Chondrocyte (in vitro differentiated cells): ENCODE results near the gene MAPK8. TPM values are rescaled to one million over a fixed set of nuclear protein-coding genes. Genes with fewer than 3 reads are reported as not detected.

Source experiments
- DNase-seq: peaks from one replicate; pipeline ENCODE4 v3.0.0; 2021; ENCODE audit warnings: mixed read lengths, low spot score
- H3K27ac Mint-ChIP-seq: one replicate; pipeline ENCODE4 v1.8.0; 2021; ENCODE audit warnings: mild to moderate bottlenecking, moderate library complexity, mixed read lengths; ENCODE audit not compliant: unreplicated experiment
- H3K27me3 Mint-ChIP-seq: 2 replicates; pipeline ENCODE4 v1.8.0; 2021; ENCODE audit warnings: low read depth, mixed read lengths
- H3K36me3 Mint-ChIP-seq: 2 replicates; pipeline ENCODE4 v1.8.0; 2021; ENCODE audit warnings: low read depth, mixed read lengths
- H3K4me1 Mint-ChIP-seq: 2 replicates; pipeline ENCODE4 v1.8.0; 2021; ENCODE audit warnings: low read depth, mild to moderate bottlenecking, mixed read lengths
- H3K4me3 Mint-ChIP-seq: one replicate; pipeline ENCODE4 v1.8.0; 2021; ENCODE audit warnings: mild to moderate bottlenecking, moderate library complexity, mixed read lengths; ENCODE audit not compliant: unreplicated experiment
- H3K9me3 Mint-ChIP-seq: 2 replicates; pipeline ENCODE4 v1.8.0; 2021; ENCODE audit warnings: low read depth, mixed read lengths
- total RNA-seq: library from RNA; stranded (reverse); gene quantifications from 3 replicates; pipeline ENCODE4 v1.2.1, GENCODE V29; 2021
- TF ChIP-seq, protein P1 (sequence below): fragments of 200-600 bp; sonication (generic); IDR thresholded peaks from 2 replicates; pipeline ENCODE4 v1.5.0; 2021; ENCODE audit warnings: antibody characterized with exemption, mild to moderate bottlenecking, moderate library complexity

Gene MAPK8
- total RNA-seq, 1 donor from 2014 or later, result 43.4 TPM

DNA sequence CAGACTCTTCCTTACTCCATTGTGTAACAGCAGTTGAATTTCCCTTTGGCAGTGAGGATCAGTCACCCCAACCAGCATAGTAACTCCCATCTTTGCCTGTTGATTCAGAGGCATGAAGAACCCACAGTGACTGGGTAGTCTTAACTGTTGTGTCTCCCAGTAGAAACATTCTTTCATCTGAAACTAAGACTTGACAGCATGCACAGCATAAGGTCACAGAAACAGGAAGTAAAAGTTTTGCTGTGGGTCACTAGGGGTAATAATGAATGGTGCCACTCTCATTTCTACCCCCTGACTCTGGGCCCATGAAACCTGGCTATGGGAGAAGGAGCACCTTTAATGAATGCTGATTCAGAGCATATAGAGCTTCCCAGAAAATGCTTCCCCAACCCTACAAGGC is 23.6 kb upstream of the MAPK8 start:
- no peak for DNase-seq
- H3K4me1 Mint-ChIP-seq, result no peaks in the 10 kb centered on the region
- H3K27ac Mint-ChIP-seq, result no peak overlapping the region
- H3K27me3 Mint-ChIP-seq, result peaks cover 37% of the 10 kb centered on the region
- peaks cover 22% of the 10 kb centered on the region for H3K9me3 Mint-ChIP-seq
- TF ChIP-seq, protein P1, sequence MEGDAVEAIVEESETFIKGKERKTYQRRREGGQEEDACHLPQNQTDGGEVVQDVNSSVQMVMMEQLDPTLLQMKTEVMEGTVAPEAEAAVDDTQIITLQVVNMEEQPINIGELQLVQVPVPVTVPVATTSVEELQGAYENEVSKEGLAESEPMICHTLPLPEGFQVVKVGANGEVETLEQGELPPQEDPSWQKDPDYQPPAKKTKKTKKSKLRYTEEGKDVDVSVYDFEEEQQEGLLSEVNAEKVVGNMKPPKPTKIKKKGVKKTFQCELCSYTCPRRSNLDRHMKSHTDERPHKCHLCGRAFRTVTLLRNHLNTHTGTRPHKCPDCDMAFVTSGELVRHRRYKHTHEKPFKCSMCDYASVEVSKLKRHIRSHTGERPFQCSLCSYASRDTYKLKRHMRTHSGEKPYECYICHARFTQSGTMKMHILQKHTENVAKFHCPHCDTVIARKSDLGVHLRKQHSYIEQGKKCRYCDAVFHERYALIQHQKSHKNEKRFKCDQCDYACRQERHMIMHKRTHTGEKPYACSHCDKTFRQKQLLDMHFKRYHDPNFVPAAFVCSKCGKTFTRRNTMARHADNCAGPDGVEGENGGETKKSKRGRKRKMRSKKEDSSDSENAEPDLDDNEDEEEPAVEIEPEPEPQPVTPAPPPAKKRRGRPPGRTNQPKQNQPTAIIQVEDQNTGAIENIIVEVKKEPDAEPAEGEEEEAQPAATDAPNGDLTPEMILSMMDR, result no peak
- H3K4me3 Mint-ChIP-seq, result no peak overlapping the region
- H3K36me3 Mint-ChIP-seq, result peaks cover 4% of the 10 kb centered on the region

GRCh38 chr10:48284002-48284546 is 22.4 kb upstream of the MAPK8 start:
- Mint-ChIP-seq H3K27me3 (peaks cover 29% of the 10 kb centered on the region), H3K4me3 (no peak overlapping the region), H3K9me3 (peaks cover 18% of the 10 kb centered on the region), H3K36me3 (peaks cover 1% of the 10 kb centered on the region), H3K27ac (no peak overlapping the region), H3K4me1 (no peaks in the 10 kb centered on the region)
- TF ChIP-seq, protein P1, result no peak
- no peak for DNase-seq

GRCh38 chr10:48284811-48285210 is 21.7 kb upstream of the MAPK8 start:
- peaks cover 22% of the 10 kb centered on the region for H3K27me3 Mint-ChIP-seq
- peaks cover 4% of the 10 kb centered on the region for H3K4me1 Mint-ChIP-seq
- no peak overlapping the region for H3K4me3 Mint-ChIP-seq
- H3K9me3 Mint-ChIP-seq, result peaks cover 18% of the 10 kb centered on the region
- no peak for DNase-seq
- TF ChIP-seq, protein P1, result no peak
- peaks cover 1% of the 10 kb centered on the region for H3K36me3 Mint-ChIP-seq
- H3K27ac Mint-ChIP-seq, result no peak overlapping the region

- TF ChIP-seq, protein P1, result no peak
- no peak for DNase-seq
- Mint-ChIP-seq H3K27ac (no peak overlapping the region), H3K36me3 (peaks cover 1% of the 10 kb centered on the region), H3K9me3 (peaks cover 18% of the 10 kb centered on the region), H3K4me1 (peaks cover 4% of the 10 kb centered on the region), H3K4me3 (no peak overlapping the region), H3K27me3 (peaks cover 18% of the 10 kb centered on the region)
These were observed 20.8 kb upstream of the MAPK8 start for GRCh38 chr10:48285710-48286109.

DNA sequence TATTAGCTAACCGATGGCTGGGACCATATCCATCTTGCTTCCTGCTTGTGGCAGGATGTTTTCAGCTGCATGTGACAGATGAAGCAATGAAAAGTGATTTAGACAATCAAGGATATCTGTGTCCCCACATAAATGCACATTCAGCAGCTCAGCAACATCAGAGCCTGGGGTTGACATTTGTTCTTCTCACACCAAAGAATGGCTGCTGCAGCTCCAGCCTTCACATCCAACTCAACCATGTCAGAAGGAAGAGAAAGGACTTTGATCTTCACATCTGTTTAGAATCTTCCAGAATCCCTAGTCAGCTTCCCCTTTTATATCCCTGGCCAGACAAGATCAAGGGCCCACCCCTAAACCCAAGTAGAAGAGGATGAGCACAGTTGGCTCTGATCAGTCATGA is 20.1 kb upstream of the MAPK8 start:
- no peak for DNase-seq
- TF ChIP-seq, protein P1, result no peak
- Mint-ChIP-seq H3K4me1 (peaks cover 4% of the 10 kb centered on the region), H3K9me3 (peaks cover 12% of the 10 kb centered on the region), H3K36me3 (peaks cover 1% of the 10 kb centered on the region), H3K4me3 (no peak overlapping the region), H3K27ac (no peak overlapping the region), H3K27me3 (peaks cover 15% of the 10 kb centered on the region)
